ENCODE measurements around the gene LRP1-AS.

LRP1-AS gene

DNA sequence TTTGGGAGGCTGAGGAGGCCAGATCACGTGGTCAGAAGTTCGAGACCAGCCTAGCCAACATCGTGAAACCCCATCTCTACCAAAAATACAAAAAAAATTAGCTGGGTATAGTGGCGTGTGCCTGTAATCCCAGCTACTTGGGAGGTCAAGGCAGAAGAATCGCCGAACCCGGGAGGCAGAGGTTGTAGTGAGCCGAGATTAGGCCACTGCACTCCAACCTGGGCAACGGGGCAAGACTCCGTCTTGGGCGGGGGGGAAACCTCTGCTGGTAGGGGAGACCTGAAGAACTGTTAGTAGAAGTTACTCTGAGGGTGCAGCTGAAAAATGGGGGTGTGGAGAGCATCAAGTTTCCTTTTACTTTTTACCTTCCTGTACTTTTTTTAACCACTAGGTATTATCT, 21.4 kb downstream of the LRP1-AS start:
- in situ Hi-C loops (cut with HindIII; ENCODE audit: low sequenced_read_pairs), result loop anchor here (10.0 kb wide), 1 partner anchor 61 kb away; no protein-coding TSS in a partner anchor

DNA sequence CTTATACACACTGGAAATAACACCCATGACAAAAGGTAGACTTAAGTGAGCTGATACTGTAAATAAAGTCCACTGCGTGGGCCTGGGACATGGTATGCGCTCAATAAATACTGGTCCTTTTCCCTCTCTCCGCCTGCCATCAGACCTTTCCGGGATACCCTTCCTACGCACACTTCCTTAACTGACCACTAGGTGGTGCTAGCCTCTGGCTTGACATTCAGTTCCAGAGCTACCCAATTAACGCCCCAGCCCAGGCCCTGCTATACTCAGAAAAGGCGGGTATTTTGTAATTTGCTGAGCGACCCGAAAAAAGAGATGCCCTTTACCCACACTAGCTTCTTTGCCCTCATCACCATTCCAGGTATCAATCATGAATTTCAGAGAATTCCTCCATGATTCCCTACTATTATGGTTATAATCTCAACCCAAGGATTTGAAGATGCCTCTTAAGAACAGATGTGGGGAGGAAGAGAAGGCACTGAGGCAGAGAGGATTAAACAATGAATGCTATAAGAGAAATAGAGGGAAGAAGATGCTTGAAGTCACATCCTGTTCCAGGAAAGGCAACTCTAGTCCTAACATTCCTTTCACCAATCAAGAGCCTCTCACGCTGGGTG, 23.1 kb downstream of the LRP1-AS start:
- in situ Hi-C loops (cut with HindIII; ENCODE audit: low sequenced_read_pairs), result loop anchor here (5.0 to 10.0 kb wide), 2 partner anchors 48 to 60 kb away; no protein-coding TSS in a partner anchor

DNA sequence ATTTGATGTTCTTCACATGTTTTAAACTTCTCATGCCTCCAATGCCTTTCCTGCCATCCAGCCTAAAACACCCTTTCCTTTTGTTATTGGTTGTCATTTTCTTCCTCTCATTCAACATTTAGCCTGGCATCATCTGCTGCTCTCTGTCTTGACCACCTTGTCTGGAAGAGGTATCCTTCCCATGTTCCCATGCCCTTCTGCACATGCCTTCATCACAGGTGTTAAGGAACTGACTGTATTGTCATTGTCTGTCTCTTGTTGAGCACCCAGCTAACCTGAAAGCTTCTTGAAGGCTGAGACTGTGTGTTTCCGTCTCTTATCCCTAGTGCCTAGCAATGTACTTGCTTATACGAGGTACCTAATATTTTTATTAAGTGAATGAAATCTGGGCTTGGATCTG, 23.6 kb downstream of the LRP1-AS start:
- in situ Hi-C loops (cut with HindIII; ENCODE audit: low sequenced_read_pairs), result loop anchor here (5.0 to 10.0 kb wide), 2 partner anchors 48 to 59 kb away; no protein-coding TSS in a partner anchor

DNA sequence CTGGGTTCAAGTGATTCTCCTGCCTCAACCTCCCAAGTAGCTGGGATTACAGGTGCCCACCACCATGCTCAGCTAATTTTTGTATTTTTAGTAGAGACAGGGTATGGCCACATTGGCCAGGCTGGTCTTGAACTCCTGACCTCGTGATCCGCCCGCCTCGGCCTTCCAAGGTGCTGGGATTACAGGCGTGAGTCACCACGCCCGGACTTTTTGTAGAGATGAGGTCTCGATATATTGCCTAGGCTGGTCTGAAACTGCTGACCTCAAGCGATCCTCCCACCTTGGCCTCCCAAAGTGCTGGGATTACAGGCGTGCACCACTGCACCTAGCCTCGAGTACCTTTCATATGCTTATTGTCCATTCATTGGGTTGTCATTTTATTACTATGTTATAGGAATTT, 26.7 kb downstream of the LRP1-AS start:
- in situ Hi-C loops (cut with HindIII; ENCODE audit: low sequenced_read_pairs), result loop anchor here (5.0 to 10.0 kb wide), 2 partner anchors 52 to 56 kb away; no protein-coding TSS in a partner anchor

DNA sequence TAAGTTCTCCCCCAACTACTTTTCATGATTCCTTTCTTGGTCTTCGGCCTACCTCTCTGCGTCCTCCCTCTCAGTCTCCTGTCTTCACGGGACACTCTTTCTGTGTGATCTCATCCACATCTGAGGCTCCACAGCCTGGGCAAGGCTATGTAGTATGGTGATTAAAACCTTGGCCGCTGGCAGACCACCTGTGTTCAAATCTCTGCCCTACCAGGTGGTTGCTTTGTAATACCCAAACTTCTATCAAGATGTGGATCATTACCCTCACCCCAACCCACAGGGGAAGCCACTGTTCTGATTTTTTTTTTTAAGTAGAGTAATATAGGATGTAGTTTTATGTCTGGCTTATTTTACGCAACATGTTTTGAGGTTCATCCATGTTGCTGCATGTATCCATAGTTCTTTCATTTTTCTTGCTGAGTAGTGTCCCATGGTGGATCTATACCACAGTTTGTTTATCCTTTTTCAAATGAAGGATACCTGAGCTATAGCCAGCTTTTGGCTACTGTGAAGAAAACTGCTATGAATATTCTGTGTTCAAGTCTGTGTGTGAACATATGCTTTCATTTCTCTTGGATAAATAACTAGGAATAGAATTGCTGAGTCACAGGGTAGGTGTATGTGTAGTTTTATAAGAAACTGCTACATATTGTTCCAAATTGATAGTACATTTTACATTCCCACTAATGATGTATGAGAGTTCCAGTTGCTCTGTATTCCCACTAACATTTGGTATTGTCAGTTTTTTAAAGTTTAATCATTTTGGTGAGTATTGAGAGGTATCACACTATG, 27.9 kb downstream of the LRP1-AS start:
- in situ Hi-C loops (cut with HindIII; ENCODE audit: low sequenced_read_pairs), result loop anchor here (5.0 to 10.0 kb wide), 2 partner anchors 53 to 55 kb away; no protein-coding TSS in a partner anchor

DNA sequence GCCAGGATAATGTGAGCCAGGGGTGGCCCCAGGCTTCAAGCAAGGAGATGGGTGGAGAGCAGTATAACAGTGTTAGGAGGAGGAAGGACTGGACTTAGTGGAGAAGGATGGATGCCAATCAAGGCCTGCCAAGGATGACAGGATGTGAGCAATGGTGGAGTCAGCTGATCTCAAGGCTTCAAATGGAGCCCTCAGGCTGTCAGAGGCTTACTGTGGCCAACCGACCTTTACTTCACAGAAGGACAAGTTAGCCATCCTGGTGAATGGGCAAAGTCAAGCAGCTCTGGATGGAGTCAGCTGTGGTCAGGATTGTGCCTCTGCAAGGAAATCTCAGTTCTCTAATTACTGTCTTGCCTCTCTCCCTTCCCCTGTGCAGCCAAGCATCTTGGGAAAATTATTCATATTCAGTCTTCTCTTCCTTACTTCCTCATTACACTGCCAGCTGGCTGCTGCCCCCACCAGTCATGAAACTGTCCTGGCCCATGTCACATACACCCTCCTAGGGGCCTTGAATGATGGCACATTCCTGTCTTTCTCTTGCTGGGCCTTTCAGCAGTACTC, 28.6 kb downstream of the LRP1-AS start:
- in situ Hi-C loops (cut with HindIII; ENCODE audit: low sequenced_read_pairs), result no loop called here

DNA sequence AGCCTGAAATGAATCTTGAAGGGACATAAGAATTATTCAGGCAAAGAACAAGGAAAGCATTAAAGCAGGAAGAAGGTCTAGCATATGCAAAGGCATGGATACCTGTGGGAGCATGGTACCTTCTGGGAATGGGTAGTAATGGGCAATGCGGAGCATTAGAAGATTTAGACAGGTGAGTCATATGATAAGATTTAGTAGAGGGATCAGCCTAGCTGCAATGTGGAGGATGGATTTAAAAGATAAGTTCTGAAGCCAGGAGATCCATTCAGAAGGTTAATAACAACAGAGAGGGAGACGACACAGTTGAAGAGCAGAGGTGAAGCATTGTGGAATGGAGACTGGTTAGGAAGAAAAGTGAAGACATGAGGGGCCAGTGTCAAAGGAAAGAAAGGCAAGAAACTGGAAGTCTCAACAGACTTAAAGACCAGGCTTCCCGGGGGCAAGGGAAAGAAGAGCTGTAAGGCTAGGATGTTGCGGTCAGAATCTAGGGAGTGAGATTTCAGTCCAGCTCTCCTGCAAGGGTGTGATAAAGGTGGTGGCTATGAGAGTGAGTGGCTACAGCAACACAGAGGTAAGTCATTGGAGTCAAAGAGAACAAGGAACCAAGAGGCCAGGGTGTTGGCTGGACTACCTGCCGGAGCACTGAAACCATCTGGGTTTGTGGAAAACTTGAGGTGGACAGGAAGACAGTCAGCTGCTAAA, 30.7 kb downstream of the LRP1-AS start:
- in situ Hi-C loops (cut with HindIII; ENCODE audit: low sequenced_read_pairs), result no loop called here

DNA sequence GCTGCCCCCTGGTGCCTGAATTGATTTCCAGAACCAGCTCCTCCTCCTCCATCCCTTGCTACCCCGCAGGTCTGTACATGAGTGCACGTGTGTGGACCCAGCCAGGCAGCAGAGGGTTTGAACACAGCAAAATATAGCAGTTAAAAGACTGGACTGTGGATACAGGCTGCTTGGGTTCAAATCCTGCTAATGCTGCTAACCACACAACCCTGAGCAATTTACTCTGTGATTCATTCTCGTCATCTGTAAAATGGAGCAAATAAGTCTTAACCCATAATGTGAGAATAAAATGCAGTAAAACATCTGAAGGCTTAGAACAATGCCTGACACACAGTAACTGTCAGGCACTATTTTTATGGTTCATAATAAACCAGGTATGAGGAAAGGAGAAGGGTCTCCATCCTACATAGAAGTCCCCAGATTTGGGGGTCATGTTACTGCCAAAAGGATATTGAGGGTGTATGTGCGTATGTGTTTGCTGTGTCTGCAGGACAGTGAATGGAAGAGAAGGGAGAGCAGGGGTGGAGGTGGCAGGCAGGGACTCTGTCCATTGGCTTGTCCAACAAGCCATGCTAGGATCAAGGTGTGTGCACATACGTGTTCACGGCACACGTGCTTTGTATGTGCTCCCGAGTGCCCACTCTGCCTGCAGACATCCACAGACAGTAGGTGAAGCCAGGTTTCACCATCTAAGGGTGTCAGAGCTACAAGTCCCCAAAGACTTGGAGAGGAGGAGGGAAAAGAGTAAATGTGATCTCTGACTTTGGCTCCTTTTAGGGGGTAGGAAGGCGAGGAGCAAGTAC, 34.7 kb downstream of the LRP1-AS start:
- in situ Hi-C loops (cut with HindIII; ENCODE audit: low sequenced_read_pairs), result no loop called here

DNA sequence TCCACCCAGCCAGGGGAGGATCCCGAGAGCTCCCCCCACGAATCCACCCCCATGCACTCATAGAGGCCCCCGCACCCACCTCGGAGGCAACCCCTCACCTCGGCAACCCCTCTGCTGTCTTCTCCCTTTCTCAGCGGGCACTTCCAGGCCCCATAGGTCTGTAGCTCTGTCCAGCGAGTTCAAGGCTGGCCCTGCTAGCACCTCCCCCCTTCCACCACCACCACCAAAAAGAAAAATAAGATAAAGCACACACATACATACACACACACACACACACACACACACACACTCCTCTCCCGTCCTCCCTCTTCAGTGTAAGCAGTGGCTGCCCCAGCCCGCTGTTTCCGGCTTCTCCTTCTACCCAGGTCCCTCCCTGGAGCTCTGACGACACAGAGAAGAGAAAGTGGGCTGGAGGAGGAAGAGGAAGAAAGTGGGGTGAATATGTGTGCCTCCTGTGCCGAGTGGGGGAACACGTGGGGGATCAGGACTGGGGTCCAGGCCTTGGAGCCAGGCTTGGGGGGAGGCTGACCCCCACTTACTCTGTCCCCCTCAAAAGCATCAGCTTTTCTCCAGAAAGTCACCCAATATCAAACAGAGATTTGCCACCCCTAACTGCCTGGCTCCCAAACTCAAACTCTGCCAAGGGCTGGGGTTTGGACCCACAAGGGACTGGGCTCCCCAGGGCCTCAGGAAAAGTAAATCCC, 36.2 kb downstream of the LRP1-AS start, which contains the start of gene STAT6:
Gene STAT6 (minus strand): TSS at position 332 of the 704 bp plus-strand sequence. CDS start 3,084 bp downstream, outside the sequence.
- in situ Hi-C loops (cut with HindIII; ENCODE audit: low sequenced_read_pairs), result no loop called here

DNA sequence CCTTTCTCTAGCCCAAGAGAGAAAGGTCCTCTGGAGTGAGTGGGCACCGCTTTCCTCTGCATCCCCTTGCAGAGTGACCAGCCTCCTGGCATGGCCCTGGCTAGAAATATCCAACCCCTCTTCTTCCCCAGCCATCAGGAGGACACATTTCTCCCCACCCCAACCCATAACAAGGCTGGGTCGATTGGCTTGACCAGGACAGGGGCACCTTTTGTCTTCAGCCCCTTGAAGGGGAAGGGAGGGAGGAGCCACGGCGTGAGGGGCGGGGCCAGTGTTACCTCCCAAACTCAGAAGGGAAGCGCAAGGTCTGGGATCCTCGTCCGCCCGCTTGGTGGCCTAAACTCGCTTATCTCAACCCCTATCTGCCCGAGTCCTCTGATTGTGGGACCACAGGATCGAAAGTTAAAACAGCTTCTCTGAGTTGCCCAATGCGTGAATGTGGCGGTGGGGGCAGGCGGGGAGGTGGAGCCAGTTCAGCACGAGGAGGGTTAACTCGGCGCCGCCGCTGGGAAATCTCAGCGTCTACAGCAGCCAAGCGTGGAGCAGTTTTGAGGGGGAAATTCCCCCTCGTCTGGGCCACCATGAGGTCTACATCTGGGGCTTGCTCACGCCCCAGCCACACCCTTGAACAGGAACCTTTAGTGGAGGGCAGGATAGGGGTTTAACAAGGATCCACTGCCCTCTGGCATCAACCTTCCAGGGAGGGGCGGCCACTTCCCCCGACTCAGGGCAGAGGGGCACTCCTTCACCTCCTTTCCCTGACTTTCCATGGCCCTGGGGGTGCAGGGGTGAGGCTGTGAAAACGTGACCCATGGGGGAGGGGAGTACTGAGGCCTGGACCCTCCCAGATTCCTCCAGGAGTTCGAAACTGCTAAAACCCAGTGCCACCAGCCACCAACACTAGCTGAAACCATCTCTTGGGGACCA, 37.1 kb downstream of the LRP1-AS start:
- in situ Hi-C loops (cut with HindIII; ENCODE audit: low sequenced_read_pairs), result no loop called here

DNA sequence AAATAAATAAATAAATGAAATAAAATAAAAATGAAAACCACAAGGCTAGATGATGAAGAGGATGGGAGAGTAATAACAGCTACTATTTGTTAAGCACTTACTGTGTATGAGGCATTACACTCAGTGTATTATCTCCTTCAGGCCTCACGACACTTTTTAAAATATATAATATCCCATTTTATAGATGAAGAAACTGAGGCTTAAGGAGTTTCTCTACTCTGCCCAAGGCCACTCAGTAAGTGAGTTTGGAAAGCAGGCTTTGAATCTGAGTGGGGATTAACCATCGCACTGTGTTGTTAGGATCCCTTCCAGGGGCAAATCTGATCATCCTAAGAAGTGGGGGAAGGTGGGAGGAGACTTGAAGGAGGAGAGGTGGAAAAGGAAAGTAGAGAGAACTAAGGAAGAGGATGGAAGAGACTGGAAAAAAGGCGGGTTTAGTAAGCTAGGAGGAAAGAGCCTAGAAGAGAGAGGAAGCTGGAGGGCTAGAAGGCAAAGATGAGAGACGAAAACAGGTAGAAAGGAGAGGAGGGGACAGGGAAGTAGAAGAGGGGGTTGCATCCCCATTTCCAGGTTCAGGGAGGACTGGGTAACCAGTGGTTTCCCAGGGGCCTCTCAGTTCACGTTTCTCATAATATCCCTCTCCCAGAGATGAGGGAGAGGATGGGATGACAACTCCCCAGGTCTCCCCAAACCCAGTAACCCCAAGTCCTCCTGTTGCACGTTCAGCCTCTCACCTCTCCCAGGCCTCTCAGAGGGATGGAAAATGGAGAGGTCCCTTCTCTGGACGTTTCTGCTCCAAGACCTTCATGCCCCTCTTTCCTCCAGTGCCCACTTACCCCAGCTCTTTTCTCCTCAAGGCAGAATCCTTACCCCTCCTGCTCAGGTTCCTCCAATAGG, 38.0 kb downstream of the LRP1-AS start:
- in situ Hi-C loops (cut with HindIII; ENCODE audit: low sequenced_read_pairs), result no loop called here

DNA sequence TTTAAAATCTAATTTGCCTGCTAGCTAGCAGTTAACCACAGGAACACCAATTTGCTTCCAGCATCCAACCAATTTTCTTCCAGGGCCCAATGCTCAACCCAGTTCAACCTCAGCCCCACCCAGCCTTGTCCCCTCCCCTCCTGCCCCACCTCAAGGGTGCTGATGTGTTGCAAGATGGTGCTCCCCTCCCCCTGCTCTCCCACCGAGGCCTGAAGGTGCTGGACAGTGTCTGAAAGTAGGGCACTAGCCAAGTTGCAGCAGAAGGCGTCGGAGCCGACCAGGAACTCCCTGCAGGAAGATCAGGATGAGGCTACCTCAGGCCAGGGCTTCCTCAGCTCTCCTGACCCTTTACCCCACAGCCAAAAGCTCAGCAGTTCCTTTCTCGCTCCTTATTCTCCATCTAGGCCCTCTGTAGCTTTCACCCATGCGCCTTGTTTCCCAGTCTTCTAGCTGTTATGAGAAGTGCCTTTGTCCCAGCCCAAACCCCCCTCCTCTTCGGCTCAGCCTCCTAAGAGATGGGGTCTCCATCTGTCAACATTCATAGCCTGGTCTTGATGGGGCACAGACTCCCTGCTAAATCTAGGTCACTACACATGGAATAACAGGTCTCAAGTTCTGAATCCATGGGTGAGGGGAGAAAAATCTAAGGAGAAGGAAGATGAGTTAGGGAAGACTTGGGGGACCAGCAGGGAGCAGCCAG, 39.8 kb downstream of the LRP1-AS start:
- in situ Hi-C loops (cut with HindIII; ENCODE audit: low sequenced_read_pairs), result no loop called here

DNA sequence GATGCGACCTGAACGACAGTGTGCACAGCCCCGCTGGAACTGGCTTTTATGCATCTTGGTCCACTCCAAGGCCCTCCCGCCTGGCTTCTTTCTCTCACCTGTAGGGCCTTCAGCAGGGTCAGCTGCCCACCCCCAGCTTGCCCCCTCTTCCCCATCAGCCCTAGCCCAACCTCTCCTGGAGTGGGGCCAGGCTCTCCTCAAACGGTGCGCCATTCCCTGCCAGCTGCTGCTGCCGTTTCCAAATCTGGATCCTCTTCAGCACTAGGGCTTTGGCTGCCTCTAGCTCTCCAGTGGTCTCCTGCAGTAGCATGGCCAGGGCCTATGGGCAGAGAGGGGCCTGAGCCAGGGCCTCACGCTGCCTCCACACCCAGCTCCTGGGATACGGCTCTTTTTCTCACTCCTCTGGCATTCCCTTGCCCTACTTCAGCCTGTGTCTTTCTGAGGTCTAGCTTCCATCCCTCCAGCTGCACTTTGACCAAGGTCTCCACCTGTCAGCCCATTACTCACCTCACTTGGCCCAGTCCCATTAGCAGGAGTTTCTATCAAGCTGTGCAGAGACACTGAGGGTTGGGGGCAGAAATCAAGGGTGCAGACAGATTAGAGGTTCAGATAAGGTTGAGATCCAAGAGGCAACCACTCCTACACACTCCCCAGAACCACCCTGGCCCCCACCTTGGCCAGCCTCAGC, 41.3 kb downstream of the LRP1-AS start:
- in situ Hi-C loops (cut with HindIII; ENCODE audit: low sequenced_read_pairs), result no loop called here

DNA sequence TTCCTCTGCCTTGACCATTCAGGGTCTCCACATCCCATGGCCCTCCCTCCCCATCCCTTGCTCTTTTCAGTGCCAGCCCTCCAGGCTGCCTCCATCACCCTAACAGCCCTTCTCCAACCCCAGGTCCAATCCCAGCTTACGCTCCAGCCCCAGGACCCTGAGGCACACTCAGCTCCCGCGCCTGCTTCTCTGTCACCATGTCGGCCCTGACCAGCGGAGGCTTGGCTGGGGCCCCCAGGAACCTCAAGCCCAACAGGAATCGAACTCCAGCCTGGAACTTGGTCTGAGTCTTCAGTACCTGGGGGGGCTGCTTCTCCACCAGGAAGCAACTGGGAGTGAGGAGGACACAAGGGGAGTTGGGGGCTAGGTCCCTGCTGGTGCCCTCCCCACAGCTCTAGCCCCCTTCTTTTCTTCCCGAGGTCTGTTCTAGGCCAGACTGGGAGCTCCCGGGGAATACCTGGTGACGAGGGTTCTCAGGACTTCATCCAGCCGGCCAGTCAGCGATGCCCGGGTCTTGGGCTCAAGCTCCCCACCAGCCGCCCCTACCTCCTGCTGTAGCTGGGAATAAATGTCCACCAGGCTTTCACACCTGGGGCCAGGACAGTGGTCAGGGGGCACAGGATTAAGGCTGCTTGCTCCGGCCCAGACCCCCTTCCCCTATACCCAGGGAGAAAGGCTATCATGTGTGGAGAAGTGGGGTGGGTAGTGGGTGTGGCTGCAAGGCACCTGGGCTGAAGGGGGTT, 42.2 kb downstream of the LRP1-AS start:
- in situ Hi-C loops (cut with HindIII; ENCODE audit: low sequenced_read_pairs), result no loop called here

DNA sequence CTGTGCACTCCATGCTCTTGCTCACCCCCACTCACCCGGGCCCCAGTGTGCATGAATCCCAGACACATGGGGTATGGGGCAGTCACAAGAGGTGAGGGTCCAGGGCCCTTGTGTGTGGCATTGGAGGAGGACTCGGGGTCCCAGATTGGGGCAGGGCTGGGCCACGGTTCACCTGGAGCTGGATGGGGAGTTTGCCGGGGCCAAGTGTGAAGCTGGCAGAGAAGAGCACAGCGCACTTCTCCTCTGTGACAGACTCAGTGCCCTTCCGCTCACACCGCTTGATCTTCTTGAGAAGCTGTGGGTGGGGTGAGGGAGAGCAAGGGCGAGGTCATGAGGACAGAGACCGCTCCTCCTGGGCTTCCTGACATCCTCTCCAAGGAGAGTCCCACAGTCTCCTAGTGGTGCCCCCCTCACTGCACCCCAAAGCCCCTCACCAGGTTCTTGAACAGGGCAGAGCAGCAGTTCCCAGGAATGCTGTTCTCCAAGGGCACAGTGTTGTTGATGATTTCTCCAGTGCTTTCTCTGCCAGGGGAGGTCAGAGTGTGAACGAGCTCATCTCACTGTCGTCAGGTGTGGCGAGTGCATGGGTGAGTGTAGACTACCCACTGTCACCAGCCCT, 43.0 kb downstream of the LRP1-AS start:
- in situ Hi-C loops (cut with HindIII; ENCODE audit: low sequenced_read_pairs), result no loop called here

Measured in endothelial cell of hepatic sinusoid (primary cell).